B cell (primary cell): ENCODE results near the gene SWI5.
"Not testable (repeated sequence)": the region's sequence is repeated elsewhere in the genome, so short reads cannot be mapped to it uniquely, and the experiment has no call there.

Source experiments
- EZH2 ChIP-seq: IDR thresholded peaks from 2 replicates; pipeline ENCODE4 v1.6.1; 2012; ENCODE audit warnings: borderline replicate concordance, low read depth, mild to moderate bottlenecking, moderate library complexity, low read length; ENCODE audit not compliant: insufficient read depth, poor library complexity, severe bottlenecking
- TF ChIP-seq, protein P1 (sequence below): fragments of 200-600 bp; IDR thresholded peaks from one replicate; pipeline ENCODE4 v1.8.0; 2022; ENCODE audit warnings: antibody characterized with exemption, mild to moderate bottlenecking

GRCh38 chr9:128279088-128280073 lies 3.3 kb downstream of the SWI5 start:
- TF ChIP-seq, protein P1, sequence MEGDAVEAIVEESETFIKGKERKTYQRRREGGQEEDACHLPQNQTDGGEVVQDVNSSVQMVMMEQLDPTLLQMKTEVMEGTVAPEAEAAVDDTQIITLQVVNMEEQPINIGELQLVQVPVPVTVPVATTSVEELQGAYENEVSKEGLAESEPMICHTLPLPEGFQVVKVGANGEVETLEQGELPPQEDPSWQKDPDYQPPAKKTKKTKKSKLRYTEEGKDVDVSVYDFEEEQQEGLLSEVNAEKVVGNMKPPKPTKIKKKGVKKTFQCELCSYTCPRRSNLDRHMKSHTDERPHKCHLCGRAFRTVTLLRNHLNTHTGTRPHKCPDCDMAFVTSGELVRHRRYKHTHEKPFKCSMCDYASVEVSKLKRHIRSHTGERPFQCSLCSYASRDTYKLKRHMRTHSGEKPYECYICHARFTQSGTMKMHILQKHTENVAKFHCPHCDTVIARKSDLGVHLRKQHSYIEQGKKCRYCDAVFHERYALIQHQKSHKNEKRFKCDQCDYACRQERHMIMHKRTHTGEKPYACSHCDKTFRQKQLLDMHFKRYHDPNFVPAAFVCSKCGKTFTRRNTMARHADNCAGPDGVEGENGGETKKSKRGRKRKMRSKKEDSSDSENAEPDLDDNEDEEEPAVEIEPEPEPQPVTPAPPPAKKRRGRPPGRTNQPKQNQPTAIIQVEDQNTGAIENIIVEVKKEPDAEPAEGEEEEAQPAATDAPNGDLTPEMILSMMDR = not testable (repeated sequence)
- not testable (repeated sequence) for TF ChIP-seq EZH2
